Body of pancreas (tissue), 4 donors: ENCODE measurements around the gene POLD2. TPM values are rescaled to one million over a fixed set of nuclear protein-coding genes. Genes with fewer than 3 reads are reported as not detected.

Source experiments
- ATAC-seq: fragments of 150-250 bp; one replicate; pipeline ENCODE4 v1.9.1; 2016
- DNase-seq, 4 donors: peaks; one replicate each; pipeline ENCODE4 v3.0.0-alpha.2; 2019
- H3K27ac ChIP-seq, 4 donors: fragments of 200-600 bp; sonication (generic); 1 replicate in 3 of 4; 2 replicates in 1 of 4; pipeline versions ENCODE4 v1.5.1 to v1.6.1; 2016 to 2019; ENCODE audit warnings: mild to moderate bottlenecking in 1 of 4, mixed read lengths in 1 of 4, moderate library complexity in 1 of 4
- H3K27me3 ChIP-seq, 2 donors: fragments of 200-600 bp; sonication (generic); one replicate each; pipeline ENCODE4 v1.6.0; 2016; ENCODE audit warnings: mild to moderate bottlenecking in 1 of 2
- H3K36me3 ChIP-seq, 2 donors: fragments of 200-600 bp; sonication (generic); replicated peaks in 1 of 2; 2 replicates each; pipeline ENCODE4 v1.5.1; 2016; ENCODE audit warnings: low read depth in 2 of 2; ENCODE audit not compliant: insufficient read depth in 1 of 2
- H3K4me1 ChIP-seq: fragments of 200-600 bp; sonication (generic); one replicate; pipeline ENCODE4 v1.6.0; 2016
- H3K4me3 ChIP-seq, 2 donors: fragments of 200-600 bp; sonication (generic); 1 replicate in 1 of 2; 2 replicates in 1 of 2; pipeline ENCODE4 v1.5.1; 2016 to 2019
- H3K9me3 ChIP-seq, 3 donors: fragments of 200-600 bp; sonication (generic); 1 replicate in 2 of 3; 2 replicates in 1 of 3; pipeline ENCODE4 v1.5.1; 2016
- POLR2A ChIP-seq, 3 donors: fragments of 450-650 bp; IDR thresholded peaks; one replicate each; pipeline ENCODE4 v1.6.1; 2016; ENCODE audit warnings: antibody characterized with exemption in 3 of 3, mild to moderate bottlenecking in 2 of 3
- WGBS, 2 donors: methylation state at CpG; one replicate each; pipeline ENCODE4 v1.1.5; 2017; 5-methylcytosine and 5-hydroxymethylcytosine counted together
- intact Hi-C: fragments of 100-400 bp; cut with DNase I; formaldehyde crosslinking; loops from one replicate; pipeline ENCODE4 v1.15.1; 2023
- total RNA-seq, 2 donors: library from RNA; depleted of rRNA; stranded (reverse); fragments of >200 nt; gene quantifications; one replicate each; pipeline ENCODE4 v1.1.0, GENCODE V29; 2016
- TF ChIP-seq, protein P1 (sequence below), 7 experiments: fragments of 450-650 bp in 4 of 7; fragments of 200-600 bp in 3 of 7; sonication (generic) in 3 of 7; IDR thresholded peaks; one replicate each; pipeline ENCODE4 v1.5.1; 2016 to 2019; ENCODE audit warnings: antibody characterized with exemption in 7 of 7

POLD2 gene
- total RNA-seq, 2 donors from 2014 or later = 32.7 to 64.6 TPM

DNA sequence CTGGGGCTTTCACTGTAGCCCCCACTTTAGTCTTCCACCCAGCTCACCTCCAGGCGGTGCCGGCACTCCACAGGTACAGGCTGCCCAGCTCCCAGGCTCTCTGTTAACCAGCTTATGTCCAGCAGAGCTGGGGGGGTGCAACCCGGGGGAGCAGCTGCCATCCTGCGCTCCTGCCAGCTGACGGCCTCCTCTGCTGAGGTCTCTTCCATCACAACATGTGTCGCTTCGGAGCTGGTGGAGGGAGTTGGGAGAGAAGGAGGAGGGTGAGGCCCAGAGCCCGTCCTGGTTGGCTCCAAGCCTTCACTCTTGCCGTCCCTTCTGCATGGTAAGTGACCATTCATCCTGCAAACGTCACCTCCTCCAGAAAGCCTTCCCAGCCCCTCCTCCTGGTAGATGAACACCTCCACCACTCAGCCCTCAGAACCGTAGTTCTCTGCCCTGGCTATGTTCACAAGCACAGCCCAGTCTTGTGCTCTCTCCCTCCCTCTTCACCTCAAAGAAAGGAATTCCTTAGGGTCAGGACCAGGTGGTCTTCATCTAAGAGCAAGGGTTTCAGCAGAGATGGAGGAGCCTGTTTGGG, 42.6 kb downstream of the POLD2 start:
- peaks cover 0 to 19% of the 10 kb centered on the region in 2 donors for H3K36me3 ChIP-seq
- peak overlapping the region in 2 of 4 donors; percentile 71 to 93 for H3K27ac ChIP-seq
- H3K27me3 ChIP-seq = no peaks in the 10 kb centered on the region
- no peak overlapping the region for H3K4me3 ChIP-seq
- H3K9me3 ChIP-seq = no peaks in the 10 kb centered on the region
- DNase-seq = no peak
- H3K4me1 ChIP-seq = peaks cover 32% of the 10 kb centered on the region
- TF ChIP-seq POLR2A (IDR thresholded peaks at IDR 0.05) = no peak
- TF ChIP-seq, protein P1, sequence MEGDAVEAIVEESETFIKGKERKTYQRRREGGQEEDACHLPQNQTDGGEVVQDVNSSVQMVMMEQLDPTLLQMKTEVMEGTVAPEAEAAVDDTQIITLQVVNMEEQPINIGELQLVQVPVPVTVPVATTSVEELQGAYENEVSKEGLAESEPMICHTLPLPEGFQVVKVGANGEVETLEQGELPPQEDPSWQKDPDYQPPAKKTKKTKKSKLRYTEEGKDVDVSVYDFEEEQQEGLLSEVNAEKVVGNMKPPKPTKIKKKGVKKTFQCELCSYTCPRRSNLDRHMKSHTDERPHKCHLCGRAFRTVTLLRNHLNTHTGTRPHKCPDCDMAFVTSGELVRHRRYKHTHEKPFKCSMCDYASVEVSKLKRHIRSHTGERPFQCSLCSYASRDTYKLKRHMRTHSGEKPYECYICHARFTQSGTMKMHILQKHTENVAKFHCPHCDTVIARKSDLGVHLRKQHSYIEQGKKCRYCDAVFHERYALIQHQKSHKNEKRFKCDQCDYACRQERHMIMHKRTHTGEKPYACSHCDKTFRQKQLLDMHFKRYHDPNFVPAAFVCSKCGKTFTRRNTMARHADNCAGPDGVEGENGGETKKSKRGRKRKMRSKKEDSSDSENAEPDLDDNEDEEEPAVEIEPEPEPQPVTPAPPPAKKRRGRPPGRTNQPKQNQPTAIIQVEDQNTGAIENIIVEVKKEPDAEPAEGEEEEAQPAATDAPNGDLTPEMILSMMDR (IDR thresholded peaks at IDR 0.05) = no peak
- 74 to 80% methylated on average over 11 of the region's 11 CpGs for WGBS, 2 donors
- no peak for ATAC-seq
- intact Hi-C loops = no loop called here

- intact Hi-C loops = no loop called here
- H3K4me1 ChIP-seq = peaks cover 32% of the 10 kb centered on the region
- TF ChIP-seq, protein P1 (IDR thresholded peaks at IDR 0.05) = no peak
- TF ChIP-seq POLR2A (IDR thresholded peaks at IDR 0.05) = no peak
Observed at GRCh38 chr7:44080118-44080517, 43.2 kb downstream of the POLD2 start.

GRCh38 chr7:44079331-44080021, 43.9 kb downstream of the POLD2 start:
- DNase-seq = no peak
- WGBS, 2 donors = 79 to 96% methylated on average over 7 to 11 of the region's 11 CpGs
- peaks cover 0 to 19% of the 10 kb centered on the region in 2 donors for H3K36me3 ChIP-seq
- no peaks in the 10 kb centered on the region for H3K9me3 ChIP-seq
- no peak for ATAC-seq
- H3K4me1 ChIP-seq = peaks cover 32% of the 10 kb centered on the region
- intact Hi-C loops = no loop called here
- no peak for TF ChIP-seq POLR2A (IDR thresholded peaks at IDR 0.05)
- TF ChIP-seq, protein P1 (IDR thresholded peaks at IDR 0.05) = no peak
- H3K27me3 ChIP-seq = no peaks in the 10 kb centered on the region
- no peak overlapping the region for H3K27ac ChIP-seq
- no peak overlapping the region for H3K4me3 ChIP-seq

More at GRCh38 chr7:44080118-44080517, 43.2 kb downstream of the POLD2 start:
- DNase-seq (no peak), ATAC-seq (no peak)
- 85 to 100% methylated on average over 3 to 5 of the region's 5 CpGs for WGBS, 2 donors
- H3K4me3 ChIP-seq = no peak overlapping the region
- peaks cover 0 to 19% of the 10 kb centered on the region in 2 donors for H3K36me3 ChIP-seq
- no peaks in the 10 kb centered on the region for H3K9me3 ChIP-seq
- no peaks in the 10 kb centered on the region for H3K27me3 ChIP-seq
- H3K27ac ChIP-seq = no peak overlapping the region

- Histone ChIP-seq H3K4me1 (peaks cover 32% of the 10 kb centered on the region), H3K36me3 (peaks cover 0 to 19% of the 10 kb centered on the region in 2 donors), H3K4me3 (no peak overlapping the region), H3K9me3 (no peaks in the 10 kb centered on the region), H3K27me3 (no peaks in the 10 kb centered on the region), H3K27ac (no peak overlapping the region)
- DNase-seq = no peak
- ATAC-seq = no peak
- intact Hi-C loops = no loop called here
- 87 to 100% methylated on average over 4 to 8 of the region's 8 CpGs for WGBS, 2 donors
- TF ChIP-seq POLR2A (IDR thresholded peaks at IDR 0.05) = no peak
- TF ChIP-seq, protein P1 (IDR thresholded peaks at IDR 0.05) = no peak
Observed at GRCh38 chr7:44078521-44078920, 44.8 kb downstream of the POLD2 start.
